Calu3 (cell line): ENCODE data around the gene MYH9. TPM values are rescaled to one million over a fixed set of nuclear protein-coding genes. Genes with fewer than 3 reads are reported as not detected.

Experiments used
- BruUV-seq: library from RNA; stranded (reverse); fragments of 400-500 nt; replicated peaks from 2 replicates; lab custom pipeline; 2021; lab: Mats Ljungman, UMichigan
- CTCF ChIA-PET: fragments of 300-600 bp; sonication (Branson Sonifier 250); formaldehyde crosslinking; loops from one replicate; lab custom pipeline; 2022; ENCODE audit warnings: antibody characterized with exemption; lab: Charles Lee
- DNase-seq: peaks from one replicate; pipeline ENCODE4 v3.0.0; 2022
- H3K27ac Mint-ChIP-seq: one replicate; pipeline ENCODE4 v1.8.0; 2022; ENCODE audit warnings: mixed read lengths; ENCODE audit not compliant: unreplicated experiment
- H3K27me3 Mint-ChIP-seq: one replicate; pipeline ENCODE4 v1.8.0; 2022; ENCODE audit warnings: mixed read lengths; ENCODE audit not compliant: unreplicated experiment
- H3K36me3 Mint-ChIP-seq: one replicate; pipeline ENCODE4 v1.8.0; 2022; ENCODE audit warnings: mild to moderate bottlenecking, moderate library complexity, mixed read lengths; ENCODE audit not compliant: insufficient read depth, unreplicated experiment
- H3K4me1 Mint-ChIP-seq: one replicate; pipeline ENCODE4 v1.8.0; 2022; ENCODE audit warnings: mild to moderate bottlenecking, low read depth, mixed read lengths; ENCODE audit not compliant: unreplicated experiment
- H3K4me3 Mint-ChIP-seq: one replicate; pipeline ENCODE4 v1.8.0; 2022; ENCODE audit warnings: mild to moderate bottlenecking, low read depth, moderate library complexity, mixed read lengths; ENCODE audit not compliant: unreplicated experiment
- H3K9me3 Mint-ChIP-seq: one replicate; pipeline ENCODE4 v1.8.0; 2022; ENCODE audit warnings: low read depth, mixed read lengths; ENCODE audit not compliant: unreplicated experiment
- intact Hi-C: fragments of 100-400 bp; cut with micrococcal nuclease; formaldehyde crosslinking; loops from one replicate; pipeline ENCODE4 v1.10.0; 2022; ENCODE audit not compliant: unreplicated experiment
- total RNA-seq: library from RNA; stranded (reverse); gene quantifications from 2 replicates; pipeline ENCODE4 v1.2.3, GENCODE V29; 2022
- TF ChIP-seq, protein P1 (sequence below): fragments of 200-600 bp; IDR thresholded peaks from one replicate; pipeline ENCODE4 v1.8.0; 2022; ENCODE audit warnings: antibody characterized with exemption; ENCODE audit not compliant: unreplicated experiment

Gene MYH9
- total RNA-seq, 1 experiment from 2014 or later, result 606 TPM

GRCh38 chr22:36375071-36375980 lies 12.4 kb downstream of the MYH9 start:
- H3K4me3 Mint-ChIP-seq, result peak overlapping the region; percentile 14
- peak overlapping the region; percentile 80 for H3K27ac Mint-ChIP-seq
- CTCF ChIA-PET, result interaction anchor here (0.7 to 2.5 kb wide), 3 partner anchors 10 to 47 kb away, joined by 5 to 9 read pairs (median 5); no protein-coding TSS in a partner anchor
- no peaks in the 10 kb centered on the region for H3K9me3 Mint-ChIP-seq
- no TSS peak for BruUV-seq
- TF ChIP-seq, protein P1, sequence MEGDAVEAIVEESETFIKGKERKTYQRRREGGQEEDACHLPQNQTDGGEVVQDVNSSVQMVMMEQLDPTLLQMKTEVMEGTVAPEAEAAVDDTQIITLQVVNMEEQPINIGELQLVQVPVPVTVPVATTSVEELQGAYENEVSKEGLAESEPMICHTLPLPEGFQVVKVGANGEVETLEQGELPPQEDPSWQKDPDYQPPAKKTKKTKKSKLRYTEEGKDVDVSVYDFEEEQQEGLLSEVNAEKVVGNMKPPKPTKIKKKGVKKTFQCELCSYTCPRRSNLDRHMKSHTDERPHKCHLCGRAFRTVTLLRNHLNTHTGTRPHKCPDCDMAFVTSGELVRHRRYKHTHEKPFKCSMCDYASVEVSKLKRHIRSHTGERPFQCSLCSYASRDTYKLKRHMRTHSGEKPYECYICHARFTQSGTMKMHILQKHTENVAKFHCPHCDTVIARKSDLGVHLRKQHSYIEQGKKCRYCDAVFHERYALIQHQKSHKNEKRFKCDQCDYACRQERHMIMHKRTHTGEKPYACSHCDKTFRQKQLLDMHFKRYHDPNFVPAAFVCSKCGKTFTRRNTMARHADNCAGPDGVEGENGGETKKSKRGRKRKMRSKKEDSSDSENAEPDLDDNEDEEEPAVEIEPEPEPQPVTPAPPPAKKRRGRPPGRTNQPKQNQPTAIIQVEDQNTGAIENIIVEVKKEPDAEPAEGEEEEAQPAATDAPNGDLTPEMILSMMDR, result no peak
- intact Hi-C loops, result no loop called here
- H3K36me3 Mint-ChIP-seq, result peaks cover 84% of the 10 kb centered on the region
- peaks cover 85% of the 10 kb centered on the region for H3K4me1 Mint-ChIP-seq
- H3K27me3 Mint-ChIP-seq, result no peaks in the 10 kb centered on the region
- DNase-seq, result no peak

DNA sequence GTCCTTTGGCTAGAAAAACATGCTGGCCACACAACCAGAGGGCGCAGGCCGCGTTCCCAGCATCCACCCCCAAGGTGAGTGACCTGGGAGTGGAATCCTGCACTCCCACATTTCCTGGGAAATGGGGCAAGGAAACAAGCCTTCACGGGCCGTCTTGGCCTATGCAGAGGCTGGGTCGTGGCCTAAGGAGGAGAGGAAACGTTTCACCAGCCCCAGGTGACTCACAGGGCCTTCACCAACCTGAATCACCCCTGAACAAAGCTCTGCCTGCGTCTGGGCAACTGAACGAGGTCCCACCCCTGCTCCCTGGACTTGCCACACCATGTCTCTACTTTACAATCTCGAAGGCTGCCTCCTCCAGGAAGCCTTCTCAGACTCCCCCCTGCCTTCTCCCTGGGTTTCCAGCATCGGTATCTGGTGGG lies 13.2 kb downstream of the MYH9 start:
- H3K27ac Mint-ChIP-seq, result peak overlapping the region; percentile 80
- intact Hi-C loops, result no loop called here
- TF ChIP-seq, protein P1, result no peak
- BruUV-seq, result no TSS peak
- DNase-seq, result peak; percentile 80
- no peaks in the 10 kb centered on the region for H3K9me3 Mint-ChIP-seq
- H3K27me3 Mint-ChIP-seq, result no peaks in the 10 kb centered on the region
- peaks cover 85% of the 10 kb centered on the region for H3K4me1 Mint-ChIP-seq
- peak overlapping the region; percentile 14 for H3K4me3 Mint-ChIP-seq
- CTCF ChIA-PET, result interaction anchor here (1.8 to 2.5 kb wide), 2 partner anchors 11 to 43 kb away, joined by 5 to 9 read pairs; no protein-coding TSS in a partner anchor
- H3K36me3 Mint-ChIP-seq, result peaks cover 84% of the 10 kb centered on the region

DNA sequence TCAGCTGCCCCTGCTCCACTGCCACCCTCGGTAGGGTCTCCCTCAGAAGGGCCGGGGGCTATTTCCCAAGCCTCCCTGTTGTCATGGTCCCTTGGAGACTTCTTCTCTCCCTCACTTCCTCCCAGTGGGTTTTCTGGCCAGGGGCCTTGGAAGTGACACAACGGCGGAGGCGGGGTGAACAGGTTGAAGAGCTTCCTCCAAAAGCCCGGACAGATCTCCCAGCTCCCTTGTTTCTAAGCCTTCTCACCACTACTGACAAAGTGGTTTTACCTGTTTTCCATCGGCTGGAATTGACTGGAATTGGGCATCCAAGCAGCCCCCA lies 14.5 kb downstream of the MYH9 start:
- peak; percentile 55 for DNase-seq
- H3K9me3 Mint-ChIP-seq, result no peaks in the 10 kb centered on the region
- peaks cover 80% of the 10 kb centered on the region for H3K36me3 Mint-ChIP-seq
- no peaks in the 10 kb centered on the region for H3K27me3 Mint-ChIP-seq
- H3K4me1 Mint-ChIP-seq, result peaks cover 85% of the 10 kb centered on the region
- H3K27ac Mint-ChIP-seq, result peak overlapping the region; percentile 80
- intact Hi-C loops, result no loop called here
- no TSS peak for BruUV-seq
- TF ChIP-seq, protein P1, result no peak
- H3K4me3 Mint-ChIP-seq, result peak overlapping the region; percentile 43
- CTCF ChIA-PET, result interaction anchor here (0.6 to 2.2 kb wide), 4 partner anchors 8 to 86 kb away, joined by 3 to 9 read pairs (median 3); no protein-coding TSS in a partner anchor

GRCh38 chr22:36371920-36372319 lies 15.8 kb downstream of the MYH9 start:
- Mint-ChIP-seq H3K27me3 (no peaks in the 10 kb centered on the region), H3K36me3 (peaks cover 74% of the 10 kb centered on the region), H3K4me3 (peak overlapping the region; percentile 58), H3K9me3 (no peaks in the 10 kb centered on the region), H3K27ac (peak overlapping the region; percentile 80), H3K4me1 (peaks cover 78% of the 10 kb centered on the region)
- no peak for DNase-seq
- intact Hi-C loops, result loop anchor here (2.0 kb wide), 1 partner anchor 43 kb away; no protein-coding TSS in a partner anchor
- BruUV-seq, result no TSS peak
- TF ChIP-seq, protein P1, result no peak
- CTCF ChIA-PET, result interaction anchor here (0.6 to 2.2 kb wide), 3 partner anchors 21 to 121 kb away, joined by 4 to 9 read pairs (median 5); no protein-coding TSS in a partner anchor
